Measurements from ENCODE around the gene SLC35D2.
"Not testable (repeated sequence)": the region's sequence is repeated elsewhere in the genome, so short reads cannot be mapped to it uniquely, and the experiment has no call there.

SLC35D2 gene

GRCh38 chr9:96378187-96378586 lies 5.3 kb downstream of the SLC35D2 start:
- Histone ChIP-seq H3K79me1 (ENCODE audit: low read depth, low read length) (no peaks in the 10 kb centered on the region), H2AFZ (ENCODE audit: low read length) (no peak overlapping the region), H3K27me3 (ENCODE audit: control insufficient read depth in 3 of 3, insufficient read depth in 3 of 3, low read depth in 1 of 3, low read length in 3 of 3) (no peaks in the 10 kb centered on the region), H4K91ac (ENCODE audit: low read depth, low read length, poor library complexity) (no peak overlapping the region), H4K8ac (ENCODE audit: low read depth, low read length) (no peak overlapping the region), H3K14ac (ENCODE audit: low read length) (no peak overlapping the region), H2BK5ac (ENCODE audit: low read length) (no peak overlapping the region), H3K23ac (ENCODE audit: low read depth, low read length, poor library complexity) (no peak overlapping the region), H3K9me3 (replicated peaks in 1 of 2; ENCODE audit: control insufficient read depth in 2 of 2, insufficient read depth in 1 of 2, low read depth in 1 of 2, low read length in 2 of 2) (peaks cover 0 to under 1% of the 10 kb centered on the region in 2 donors), H3K4me1 (ENCODE audit: control insufficient read depth in 2 of 2, insufficient read depth in 1 of 2, low read depth in 1 of 2, low read length in 2 of 2) (peaks cover 5 to 7% of the 10 kb centered on the region in 2 donors), H2BK15ac (ENCODE audit: low read length) (no peak overlapping the region), H3K4me2 (ENCODE audit: insufficient read depth, low read length, poor library complexity, severe bottlenecking) (no peak overlapping the region), H2BK12ac (ENCODE audit: low read length) (no peak overlapping the region), H2AK5ac (ENCODE audit: low read depth, low read length) (no peak overlapping the region), H3K4ac (ENCODE audit: low read length) (no peak overlapping the region), H3K4me3 (ENCODE audit: low read length in 2 of 2) (no peak overlapping the region), H3K9ac (ENCODE audit: low read depth, low read length, poor library complexity) (no peak overlapping the region), H3K36me3 (replicated peaks in 1 of 2; ENCODE audit: control insufficient read depth in 2 of 2, insufficient read depth in 2 of 2, low read length in 2 of 2) (peaks cover 0 to 13% of the 10 kb centered on the region in 2 donors), H3K27ac (replicated peaks; ENCODE audit: low read length) (no peak overlapping the region), H3K18ac (ENCODE audit: low read length) (no peak overlapping the region), H2BK120ac (ENCODE audit: low read depth, low read length) (no peak overlapping the region)
- WGBS, 2 donors (ENCODE audit: extremely low coverage in 2 of 2, insufficient read length in 2 of 2, insufficient replicate concordance in 1 of 2), result no CpG with 5 or more reads among the region's 3 CpGs
- no peak for DNase-seq (ENCODE audit: low spot score)

- Histone ChIP-seq H3K14ac (ENCODE audit: low read length) (no peak overlapping the region), H3K27ac (replicated peaks; ENCODE audit: low read length) (no peak overlapping the region), H3K18ac (ENCODE audit: low read length) (peak overlapping the region; percentile 82), H2BK15ac (ENCODE audit: low read length) (no peak overlapping the region), H3K4ac (ENCODE audit: low read length) (no peak overlapping the region), H2AFZ (ENCODE audit: low read length) (no peak overlapping the region), H3K36me3 (replicated peaks in 1 of 2; ENCODE audit: control insufficient read depth in 2 of 2, insufficient read depth in 2 of 2, low read length in 2 of 2) (peaks cover 0 to 13% of the 10 kb centered on the region in 2 donors), H3K4me2 (ENCODE audit: insufficient read depth, low read length, poor library complexity, severe bottlenecking) (no peak overlapping the region), H3K9me3 (replicated peaks in 1 of 2; ENCODE audit: control insufficient read depth in 2 of 2, insufficient read depth in 1 of 2, low read depth in 1 of 2, low read length in 2 of 2) (peaks cover 0 to 5% of the 10 kb centered on the region in 2 donors), H3K23ac (ENCODE audit: low read depth, low read length, poor library complexity) (no peak overlapping the region), H3K4me3 (ENCODE audit: low read length in 2 of 2) (no peak overlapping the region), H3K4me1 (ENCODE audit: control insufficient read depth in 2 of 2, insufficient read depth in 1 of 2, low read depth in 1 of 2, low read length in 2 of 2) (peaks cover 5% of the 10 kb centered on the region in 2 donors), H3K9ac (ENCODE audit: low read depth, low read length, poor library complexity) (peak overlapping the region; percentile 30), H2BK5ac (ENCODE audit: low read length) (no peak overlapping the region), H4K91ac (ENCODE audit: low read depth, low read length, poor library complexity) (no peak overlapping the region), H4K8ac (ENCODE audit: low read depth, low read length) (no peak overlapping the region), H3K27me3 (ENCODE audit: control insufficient read depth in 3 of 3, insufficient read depth in 3 of 3, low read depth in 1 of 3, low read length in 3 of 3) (no peaks in the 10 kb centered on the region), H2BK120ac (ENCODE audit: low read depth, low read length) (no peak overlapping the region), H2AK5ac (ENCODE audit: low read depth, low read length) (no peak overlapping the region), H2BK12ac (ENCODE audit: low read length) (no peak overlapping the region), H3K79me1 (ENCODE audit: low read depth, low read length) (no peaks in the 10 kb centered on the region)
- DNase-seq (ENCODE audit: low spot score), result no peak
- WGBS, 2 donors (ENCODE audit: extremely low coverage in 2 of 2, insufficient read length in 2 of 2, insufficient replicate concordance in 1 of 2), result no CpG with 5 or more reads among the region's 13 CpGs
Observed at GRCh38 chr9:96376891-96377874, 6.3 kb downstream of the SLC35D2 start.

GRCh38 chr9:96375507-96375906 lies 8.0 kb downstream of the SLC35D2 start:
- not testable (repeated sequence) for H3K4me2 ChIP-seq (ENCODE audit: insufficient read depth, low read length, poor library complexity, severe bottlenecking); H4K91ac ChIP-seq (ENCODE audit: low read depth, low read length, poor library complexity); H4K8ac ChIP-seq (ENCODE audit: low read depth, low read length); H3K4ac ChIP-seq (ENCODE audit: low read length); H3K9me3 ChIP-seq (replicated peaks in 1 of 2; ENCODE audit: control insufficient read depth in 2 of 2, insufficient read depth in 1 of 2, low read depth in 1 of 2, low read length in 2 of 2); H3K9ac ChIP-seq (ENCODE audit: low read depth, low read length, poor library complexity); H2BK15ac ChIP-seq (ENCODE audit: low read length); H3K4me1 ChIP-seq (ENCODE audit: control insufficient read depth in 2 of 2, insufficient read depth in 1 of 2, low read depth in 1 of 2, low read length in 2 of 2); H2BK120ac ChIP-seq (ENCODE audit: low read depth, low read length); H3K14ac ChIP-seq (ENCODE audit: low read length); H2AK5ac ChIP-seq (ENCODE audit: low read depth, low read length); H3K36me3 ChIP-seq (replicated peaks in 1 of 2; ENCODE audit: control insufficient read depth in 2 of 2, insufficient read depth in 2 of 2, low read length in 2 of 2); H2AFZ ChIP-seq (ENCODE audit: low read length); H3K18ac ChIP-seq (ENCODE audit: low read length); H3K23ac ChIP-seq (ENCODE audit: low read depth, low read length, poor library complexity); H3K27ac ChIP-seq (replicated peaks; ENCODE audit: low read length); DNase-seq (ENCODE audit: low spot score); H3K27me3 ChIP-seq (ENCODE audit: control insufficient read depth in 3 of 3, insufficient read depth in 3 of 3, low read depth in 1 of 3, low read length in 3 of 3); H2BK5ac ChIP-seq (ENCODE audit: low read length); H2BK12ac ChIP-seq (ENCODE audit: low read length); H3K4me3 ChIP-seq (ENCODE audit: low read length in 2 of 2); H3K79me1 ChIP-seq (ENCODE audit: low read depth, low read length)
- no CpG with 5 or more reads among the region's 6 CpGs for WGBS, 2 donors (ENCODE audit: extremely low coverage in 2 of 2, insufficient read length in 2 of 2, insufficient replicate concordance in 1 of 2)

GRCh38 chr9:96367943-96368342 lies 15.6 kb downstream of the SLC35D2 start:
- Histone ChIP-seq H4K8ac (ENCODE audit: low read depth, low read length) (no peak overlapping the region), H3K36me3 (replicated peaks in 1 of 2; ENCODE audit: control insufficient read depth in 2 of 2, insufficient read depth in 2 of 2, low read length in 2 of 2) (peaks cover 0 to 25% of the 10 kb centered on the region in 2 donors)
- DNase-seq (ENCODE audit: low spot score), result no peak

More at GRCh38 chr9:96367943-96368342, 15.6 kb downstream of the SLC35D2 start:
- no peak overlapping the region for H3K4ac ChIP-seq (ENCODE audit: low read length)
- H3K9me3 ChIP-seq (replicated peaks in 1 of 2; ENCODE audit: control insufficient read depth in 2 of 2, insufficient read depth in 1 of 2, low read depth in 1 of 2, low read length in 2 of 2), result peaks cover 3 to 11% of the 10 kb centered on the region in 2 donors
- H3K9ac ChIP-seq (ENCODE audit: low read depth, low read length, poor library complexity), result no peak overlapping the region
- H2AFZ ChIP-seq (ENCODE audit: low read length), result no peak overlapping the region
- peaks cover 2% of the 10 kb centered on the region for H3K79me1 ChIP-seq (ENCODE audit: low read depth, low read length)
- H2AK5ac ChIP-seq (ENCODE audit: low read depth, low read length), result no peak overlapping the region
- no peaks in the 10 kb centered on the region for H3K4me1 ChIP-seq (ENCODE audit: control insufficient read depth in 2 of 2, insufficient read depth in 1 of 2, low read depth in 1 of 2, low read length in 2 of 2)
- H3K14ac ChIP-seq (ENCODE audit: low read length), result no peak overlapping the region
- no peak overlapping the region for H3K18ac ChIP-seq (ENCODE audit: low read length)
- H3K4me3 ChIP-seq (ENCODE audit: low read length in 2 of 2), result no peak overlapping the region
- no peak overlapping the region for H2BK12ac ChIP-seq (ENCODE audit: low read length)
- H4K91ac ChIP-seq (ENCODE audit: low read depth, low read length, poor library complexity), result no peak overlapping the region
- WGBS, 2 donors (ENCODE audit: extremely low coverage in 2 of 2, insufficient read length in 2 of 2, insufficient replicate concordance in 1 of 2), result no CpG with 5 or more reads among the region's 1 CpG
- no peak overlapping the region for H3K23ac ChIP-seq (ENCODE audit: low read depth, low read length, poor library complexity)
- no peak overlapping the region for H2BK15ac ChIP-seq (ENCODE audit: low read length)
- no peak overlapping the region for H3K27ac ChIP-seq (replicated peaks; ENCODE audit: low read length)
- H3K27me3 ChIP-seq (ENCODE audit: control insufficient read depth in 3 of 3, insufficient read depth in 3 of 3, low read depth in 1 of 3, low read length in 3 of 3), result no peaks in the 10 kb centered on the region
- no peak overlapping the region for H2BK5ac ChIP-seq (ENCODE audit: low read length)
- no peak overlapping the region for H3K4me2 ChIP-seq (ENCODE audit: insufficient read depth, low read length, poor library complexity, severe bottlenecking)
- H2BK120ac ChIP-seq (ENCODE audit: low read depth, low read length), result no peak overlapping the region

All from neuronal stem cell (in vitro differentiated cells).